Breast epithelium (tissue), 3 donors: Measurements from ENCODE around the gene CDK5RAP2.

Source experiments
- CTCF ChIP-seq, 3 donors: fragments of 450-650 bp; IDR thresholded peaks; one replicate each; pipeline ENCODE4 v1.5.1; 2016 to 2017; ENCODE audit warnings: antibody characterized with exemption in 3 of 3, mild to moderate bottlenecking in 3 of 3, moderate library complexity in 3 of 3
- POLR2A ChIP-seq: fragments of 450-650 bp; IDR thresholded peaks from one replicate; pipeline ENCODE4 v1.6.1; 2016; ENCODE audit warnings: antibody characterized with exemption, mild to moderate bottlenecking, moderate library complexity

- no peak for TF ChIP-seq CTCF (IDR thresholded peaks at IDR 0.05)
- TF ChIP-seq POLR2A: no peak
These were observed 167.5 kb downstream of the CDK5RAP2 start for GRCh38 chr9:120412425-120412951.
